Activated CD8-positive, alpha-beta T cell treated with anti-CD3 and anti-CD28 coated beads for 36 hours (primary cell): ENCODE data around the gene GLE1. TPM values are rescaled to one million over a fixed set of nuclear protein-coding genes. Genes with fewer than 3 reads are reported as not detected.

Source experiments
- ATAC-seq: fragments of 200-7000 bp; cut with Tn5 transposase; one replicate; pipeline ENCODE4 v1.10.0; 2021; ENCODE audit warnings: mild to moderate bottlenecking, moderate library complexity
- CTCF ChIA-PET: fragments of 350-600 bp; sonication (Branson Sonifier 250); formaldehyde crosslinking; loops from one replicate; lab custom pipeline; 2021; ENCODE audit warnings: antibody characterized with exemption; lab: Charles Lee
- POLR2A ChIA-PET: fragments of 350-600 bp; sonication (Branson Sonifier 250); formaldehyde crosslinking; loops from one replicate; lab custom pipeline; 2021; ENCODE audit warnings: antibody characterized with exemption; lab: Charles Lee
- DNase-seq: peaks from one replicate; pipeline ENCODE4 v3.0.0-alpha.2; 2020
- H3K27ac Mint-ChIP-seq: one replicate; pipeline ENCODE4 v1.8.0; 2021; ENCODE audit warnings: mild to moderate bottlenecking, mixed read lengths
- H3K27me3 Mint-ChIP-seq: one replicate; pipeline ENCODE4 v1.8.0; 2021; ENCODE audit warnings: mixed read lengths
- H3K36me3 Mint-ChIP-seq: one replicate; pipeline ENCODE4 v1.8.0; 2021; ENCODE audit warnings: low read depth, mixed read lengths
- H3K4me1 Mint-ChIP-seq: one replicate; pipeline ENCODE4 v1.8.0; 2021; ENCODE audit warnings: low read depth, mixed read lengths
- H3K4me3 Mint-ChIP-seq: one replicate; pipeline ENCODE4 v1.8.0; 2021; ENCODE audit warnings: mild to moderate bottlenecking, moderate library complexity, mixed read lengths
- H3K9me3 Mint-ChIP-seq: one replicate; pipeline ENCODE4 v1.8.0; 2021; ENCODE audit warnings: mixed read lengths
- intact Hi-C: fragments of 100-400 bp; cut with micrococcal nuclease; formaldehyde crosslinking; loops from one replicate; pipeline ENCODE4 v1.10.0; 2022
- total RNA-seq, 2 experiments: library from RNA; stranded (reverse); gene quantifications; one replicate each; pipeline ENCODE4 v1.2.3, GENCODE V29; 2021
- TF ChIP-seq, protein P1 (sequence below): fragments of 200-600 bp; IDR thresholded peaks from one replicate; pipeline ENCODE4 v1.8.0; 2022; ENCODE audit warnings: antibody characterized with exemption, mild to moderate bottlenecking

GLE1 gene
- total RNA-seq, 2 experiments from 2014 or later: 46.8 to 48.2 TPM

DNA sequence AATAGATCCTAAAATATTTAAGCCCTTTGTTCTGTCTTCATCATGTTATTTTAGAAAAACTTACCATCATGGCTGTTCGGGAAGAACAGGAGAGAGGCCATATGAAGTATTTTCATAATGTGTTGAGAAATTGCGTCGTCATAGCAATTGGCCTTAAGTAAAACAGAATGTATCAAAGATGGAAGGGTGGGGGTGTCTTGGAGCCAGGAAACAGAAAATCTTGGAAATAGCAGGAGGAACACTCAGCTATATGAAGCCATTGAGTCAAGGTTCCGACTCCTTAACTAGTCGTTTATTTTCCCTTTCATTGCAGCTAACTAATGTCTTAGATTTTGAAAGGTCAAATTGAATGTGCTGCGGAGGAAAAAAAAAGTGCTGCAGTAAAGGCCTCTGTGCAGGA is 49.2 kb downstream of the GLE1 start:
- intact Hi-C loops: loop anchor here (5.0 kb wide), 1 partner anchor 51 kb away; the partner anchor contains the start of gene GLE1
- ATAC-seq: no peak
- Mint-ChIP-seq H3K27ac (no peak overlapping the region), H3K4me1 (peaks cover 51% of the 10 kb centered on the region), H3K9me3 (no peaks in the 10 kb centered on the region), H3K4me3 (no peak overlapping the region), H3K36me3 (no peaks in the 10 kb centered on the region), H3K27me3 (no peaks in the 10 kb centered on the region)
- ChIA-PET POLR2A (interaction anchor here (1.1 to 4.3 kb wide), 11 partner anchors 8 to 395 kb away, joined by 3 to 36 read pairs (median 9); partner anchors contain the start of genes SET and ZDHHC12), CTCF (interaction anchor here (0.8 to 1.5 kb wide), 2 partner anchors 13 to 213 kb away, joined by 3 read pairs; no protein-coding TSS in a partner anchor)
- TF ChIP-seq, protein P1, sequence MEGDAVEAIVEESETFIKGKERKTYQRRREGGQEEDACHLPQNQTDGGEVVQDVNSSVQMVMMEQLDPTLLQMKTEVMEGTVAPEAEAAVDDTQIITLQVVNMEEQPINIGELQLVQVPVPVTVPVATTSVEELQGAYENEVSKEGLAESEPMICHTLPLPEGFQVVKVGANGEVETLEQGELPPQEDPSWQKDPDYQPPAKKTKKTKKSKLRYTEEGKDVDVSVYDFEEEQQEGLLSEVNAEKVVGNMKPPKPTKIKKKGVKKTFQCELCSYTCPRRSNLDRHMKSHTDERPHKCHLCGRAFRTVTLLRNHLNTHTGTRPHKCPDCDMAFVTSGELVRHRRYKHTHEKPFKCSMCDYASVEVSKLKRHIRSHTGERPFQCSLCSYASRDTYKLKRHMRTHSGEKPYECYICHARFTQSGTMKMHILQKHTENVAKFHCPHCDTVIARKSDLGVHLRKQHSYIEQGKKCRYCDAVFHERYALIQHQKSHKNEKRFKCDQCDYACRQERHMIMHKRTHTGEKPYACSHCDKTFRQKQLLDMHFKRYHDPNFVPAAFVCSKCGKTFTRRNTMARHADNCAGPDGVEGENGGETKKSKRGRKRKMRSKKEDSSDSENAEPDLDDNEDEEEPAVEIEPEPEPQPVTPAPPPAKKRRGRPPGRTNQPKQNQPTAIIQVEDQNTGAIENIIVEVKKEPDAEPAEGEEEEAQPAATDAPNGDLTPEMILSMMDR: no peak
- DNase-seq: no peak

DNA sequence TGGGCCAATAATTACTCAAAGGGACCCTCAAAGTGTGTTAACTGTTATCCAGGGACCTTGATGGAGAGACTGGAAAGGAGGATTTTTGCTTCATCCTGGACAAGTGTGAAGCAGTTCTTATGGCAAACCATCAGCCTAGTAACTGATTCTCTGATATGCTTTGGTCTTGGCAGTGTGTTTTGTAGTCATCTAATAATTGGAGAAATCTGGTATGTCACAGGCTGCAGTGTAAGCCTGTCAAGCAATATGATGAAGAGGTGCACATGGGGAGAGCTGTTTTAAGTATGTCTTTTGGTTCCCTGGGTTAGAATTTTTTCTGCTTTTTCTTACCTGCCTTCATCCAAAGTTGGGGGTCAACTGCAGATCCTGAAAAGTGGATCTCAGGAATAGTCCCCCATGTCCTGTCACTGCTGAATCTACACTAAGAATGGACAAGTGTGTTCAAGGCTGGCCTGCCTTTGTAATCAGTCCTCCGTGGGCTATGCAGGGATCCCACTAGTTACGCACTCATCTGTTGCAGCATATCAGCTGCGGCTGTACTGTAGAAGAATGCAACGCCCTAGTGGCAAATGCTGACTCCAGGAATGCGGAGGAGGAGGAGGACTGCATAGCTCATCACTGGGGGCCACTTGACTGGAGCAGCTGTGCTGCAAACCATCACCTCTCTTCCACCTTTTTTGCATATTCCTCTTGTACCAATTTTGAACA is 49.8 kb downstream of the GLE1 start:
- DNase-seq: peak; percentile 57
- CTCF ChIA-PET: interaction anchor here (0.8 to 1.5 kb wide), 2 partner anchors 14 to 213 kb away, joined by 3 read pairs; no protein-coding TSS in a partner anchor

DNA sequence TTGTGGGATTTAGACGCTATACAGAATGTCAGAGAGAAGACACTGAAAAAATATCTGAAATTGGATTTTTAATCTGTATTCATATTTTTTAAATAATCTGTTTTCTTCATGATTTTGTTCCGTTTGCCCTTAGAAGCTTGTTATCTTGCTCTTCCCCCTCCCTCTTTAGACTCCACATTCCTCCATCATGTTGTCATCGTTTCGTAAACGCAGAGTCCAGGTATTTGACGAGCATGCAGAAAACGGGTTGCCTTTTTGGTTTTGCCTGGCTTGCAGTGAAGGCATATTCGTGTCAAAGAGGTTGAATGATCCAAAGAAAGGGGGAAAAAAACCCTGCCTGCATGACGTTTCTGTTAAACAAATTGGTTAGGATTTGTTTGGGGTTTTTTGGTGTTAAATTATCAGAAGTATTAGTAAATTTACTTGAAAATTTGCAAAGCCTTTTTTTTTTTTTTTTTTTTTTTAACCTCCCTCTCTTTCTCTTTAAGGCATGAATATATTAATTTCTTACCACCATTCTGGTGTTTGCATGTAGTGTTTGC is 50.7 kb downstream of the GLE1 start:
- POLR2A ChIA-PET: interaction anchor here (2.6 to 4.3 kb wide), 2 partner anchors 14 to 134 kb away, joined by 10 to 36 read pairs; partner anchors contain the start of gene SET
- CTCF ChIA-PET: interaction anchor here (1.5 kb wide), 1 partner anchor 15 kb away, joined by 3 read pairs; no protein-coding TSS in a partner anchor
- H3K36me3 Mint-ChIP-seq: peaks cover 2% of the 10 kb centered on the region
- DNase-seq (no peak), ATAC-seq (no peak)
- H3K4me3 Mint-ChIP-seq: no peak overlapping the region
- no peaks in the 10 kb centered on the region for H3K27me3 Mint-ChIP-seq
- peaks cover 46% of the 10 kb centered on the region for H3K4me1 Mint-ChIP-seq
- H3K9me3 Mint-ChIP-seq: no peaks in the 10 kb centered on the region
- H3K27ac Mint-ChIP-seq: no peak overlapping the region
- intact Hi-C loops: no loop called here
- TF ChIP-seq, protein P1: no peak

More for the DNA sequence above, 49.8 kb downstream of the GLE1 start:
- Mint-ChIP-seq H3K27ac (no peak overlapping the region), H3K4me3 (no peak overlapping the region), H3K4me1 (peaks cover 55% of the 10 kb centered on the region), H3K27me3 (no peaks in the 10 kb centered on the region), H3K36me3 (peaks cover 2% of the 10 kb centered on the region), H3K9me3 (no peaks in the 10 kb centered on the region)
- intact Hi-C loops: loop anchor here (5.0 kb wide), 1 partner anchor 52 kb away; the partner anchor contains the start of gene GLE1
- POLR2A ChIA-PET: interaction anchor here (1.1 to 4.3 kb wide), 7 partner anchors 8 to 170 kb away, joined by 3 to 36 read pairs (median 10); partner anchors contain the start of genes SET and ZDHHC12
- ATAC-seq: no peak
- TF ChIP-seq, protein P1: no peak

DNA sequence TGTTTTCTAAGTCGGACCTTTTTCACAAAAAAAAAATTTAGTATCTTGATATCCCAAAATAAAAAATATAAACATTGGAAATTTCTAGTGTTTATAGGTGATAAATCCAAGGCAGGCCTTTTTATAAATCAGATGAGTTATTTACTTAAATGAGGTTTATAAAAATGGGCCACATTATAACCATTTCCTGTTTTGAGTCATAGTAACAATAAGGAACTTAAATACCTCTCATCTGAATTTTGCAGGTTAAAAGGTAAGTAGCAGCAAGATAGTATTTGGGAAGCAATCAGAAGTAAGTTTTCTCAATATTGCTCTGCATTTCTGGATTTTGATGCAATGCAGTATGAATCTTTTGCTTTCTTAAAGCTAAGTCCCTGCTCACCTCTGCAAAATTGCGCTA is 51.8 kb downstream of the GLE1 start:
- DNase-seq: no peak
- ChIA-PET CTCF (no interaction called here), POLR2A (interaction anchor here (0.5 kb wide), 1 partner anchor 119 kb away, joined by 3 read pairs; no protein-coding TSS in a partner anchor)
- Mint-ChIP-seq H3K4me3 (no peak overlapping the region), H3K4me1 (peaks cover 37% of the 10 kb centered on the region), H3K27me3 (no peaks in the 10 kb centered on the region), H3K9me3 (no peaks in the 10 kb centered on the region), H3K27ac (no peak overlapping the region), H3K36me3 (peaks cover 2% of the 10 kb centered on the region)
- intact Hi-C loops: no loop called here
- no peak for ATAC-seq
- TF ChIP-seq, protein P1: no peak
